ENCODE measurements around the gene RARG.

DNA sequence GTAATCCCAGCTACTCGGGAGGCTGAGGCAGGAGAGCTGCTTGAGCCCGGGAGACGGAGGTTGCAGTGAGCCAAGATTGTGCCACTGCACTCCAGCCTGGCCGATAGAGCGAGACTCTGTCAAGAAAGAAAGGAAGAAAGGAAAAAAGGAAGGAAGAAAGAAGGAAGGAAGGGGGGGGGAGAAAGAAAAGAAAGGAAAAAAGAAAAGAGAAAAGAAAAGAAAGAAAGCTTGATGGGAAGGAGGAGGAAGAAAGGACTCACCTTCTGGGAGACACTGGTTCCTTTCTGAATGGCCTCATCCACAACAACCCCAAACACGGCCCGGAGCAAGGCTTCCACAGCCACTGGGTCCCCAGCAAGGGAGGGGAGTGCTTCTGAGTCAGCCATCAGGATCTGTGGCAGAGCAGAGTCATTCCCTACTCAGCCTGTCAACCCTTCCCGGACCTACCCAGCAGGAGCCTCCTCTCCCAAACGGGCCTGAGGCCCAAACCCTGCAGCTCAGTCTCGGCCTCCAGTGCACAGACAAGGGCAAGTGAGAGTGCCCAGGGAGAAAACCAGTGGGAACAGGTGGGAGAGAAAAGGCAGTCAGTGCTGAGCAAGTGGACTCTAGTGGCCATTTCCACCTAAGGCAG lies 58.8 kb downstream of the RARG start:
- TF ChIP-seq, protein P1, sequence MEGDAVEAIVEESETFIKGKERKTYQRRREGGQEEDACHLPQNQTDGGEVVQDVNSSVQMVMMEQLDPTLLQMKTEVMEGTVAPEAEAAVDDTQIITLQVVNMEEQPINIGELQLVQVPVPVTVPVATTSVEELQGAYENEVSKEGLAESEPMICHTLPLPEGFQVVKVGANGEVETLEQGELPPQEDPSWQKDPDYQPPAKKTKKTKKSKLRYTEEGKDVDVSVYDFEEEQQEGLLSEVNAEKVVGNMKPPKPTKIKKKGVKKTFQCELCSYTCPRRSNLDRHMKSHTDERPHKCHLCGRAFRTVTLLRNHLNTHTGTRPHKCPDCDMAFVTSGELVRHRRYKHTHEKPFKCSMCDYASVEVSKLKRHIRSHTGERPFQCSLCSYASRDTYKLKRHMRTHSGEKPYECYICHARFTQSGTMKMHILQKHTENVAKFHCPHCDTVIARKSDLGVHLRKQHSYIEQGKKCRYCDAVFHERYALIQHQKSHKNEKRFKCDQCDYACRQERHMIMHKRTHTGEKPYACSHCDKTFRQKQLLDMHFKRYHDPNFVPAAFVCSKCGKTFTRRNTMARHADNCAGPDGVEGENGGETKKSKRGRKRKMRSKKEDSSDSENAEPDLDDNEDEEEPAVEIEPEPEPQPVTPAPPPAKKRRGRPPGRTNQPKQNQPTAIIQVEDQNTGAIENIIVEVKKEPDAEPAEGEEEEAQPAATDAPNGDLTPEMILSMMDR (IDR thresholded peaks at IDR 0.05) = no peak
- no peak for TF ChIP-seq ZFX (IDR thresholded peaks at IDR 0.05; ENCODE audit: borderline replicate concordance)

Measured in 22Rv1 (cell line).